GM23338 (cell line): Measurements from ENCODE around the gene PIM3. TPM values are rescaled to one million over a fixed set of nuclear protein-coding genes. Genes with fewer than 3 reads are reported as not detected.

Source experiments
- ATAC-seq: fragments of 200-7000 bp; cut with Tn5 transposase; 3 replicates; pipeline ENCODE4 v1.9.1; 2020
- DNase-seq: peaks from one replicate; pipeline ENCODE4 v3.0.0-alpha.2; 2015; ENCODE audit warnings: low spot score
- H2AFZ ChIP-seq: fragments of 200-600 bp; sonication (generic); 2 replicates; pipeline ENCODE4 v1.8.0; 2016; ENCODE audit warnings: antibody characterized with exemption, mild to moderate bottlenecking, moderate library complexity
- H3F3A ChIP-seq: fragments of 200-600 bp; sonication (generic); replicated peaks from 2 replicates; pipeline ENCODE4 v1.8.0; 2017; ENCODE audit warnings: antibody characterized with exemption, mixed run types, low read depth
- H3K27ac ChIP-seq: fragments of 200-600 bp; sonication (generic); 2 replicates; pipeline ENCODE4 v1.6.1; 2016; ENCODE audit warnings: low read depth
- H3K27me3 ChIP-seq: fragments of 200-600 bp; sonication (generic); 2 replicates; pipeline ENCODE4 v1.8.0; 2016; ENCODE audit warnings: mild to moderate bottlenecking, mixed run types, moderate library complexity; ENCODE audit not compliant: insufficient read depth
- H3K36me3 ChIP-seq: fragments of 200-600 bp; sonication (generic); 2 replicates; pipeline ENCODE4 v1.8.0; 2016; ENCODE audit warnings: mild to moderate bottlenecking; ENCODE audit not compliant: insufficient read depth
- H3K4me1 ChIP-seq: fragments of 200-600 bp; sonication (generic); 2 replicates; pipeline ENCODE4 v1.8.0; 2016; ENCODE audit warnings: mild to moderate bottlenecking, moderate library complexity; ENCODE audit not compliant: insufficient read depth
- H3K4me2 ChIP-seq: fragments of 200-600 bp; sonication (generic); 2 replicates; pipeline ENCODE4 v1.7.1; 2017; ENCODE audit warnings: mixed run types
- H3K4me3 ChIP-seq: fragments of 200-600 bp; sonication (generic); 2 replicates; pipeline ENCODE4 v1.6.1; 2016; ENCODE audit warnings: mixed run types
- H3K79me2 ChIP-seq: fragments of 200-600 bp; sonication (generic); replicated peaks from 2 replicates; pipeline ENCODE4 v1.8.0; 2017; ENCODE audit warnings: mild to moderate bottlenecking; ENCODE audit not compliant: insufficient read depth
- H3K9me2 ChIP-seq: fragments of 200-600 bp; sonication (generic); 2 replicates; pipeline ENCODE4 v1.8.0; 2017; ENCODE audit not compliant: insufficient read depth
- H4K20me1 ChIP-seq: fragments of 200-600 bp; sonication (generic); replicated peaks from 2 replicates; pipeline ENCODE4 v1.8.0; 2017; ENCODE audit warnings: mild to moderate bottlenecking; ENCODE audit not compliant: insufficient read depth
- H3K27ac Mint-ChIP-seq: 2 replicates; pipeline ENCODE4 v1.8.0; 2020; ENCODE audit warnings: inconsistent platforms, mild to moderate bottlenecking, moderate library complexity, mixed read lengths
- H3K27me3 Mint-ChIP-seq: 3 replicates; pipeline ENCODE4 v1.8.0; 2022; ENCODE audit warnings: low read depth, mild to moderate bottlenecking, moderate library complexity, mixed read lengths, inconsistent platforms; ENCODE audit not compliant: insufficient read depth, poor library complexity
- H3K36me3 Mint-ChIP-seq: 3 replicates; pipeline ENCODE4 v1.8.0; 2021; ENCODE audit warnings: low read depth, mild to moderate bottlenecking, inconsistent platforms, moderate library complexity, mixed read lengths
- H3K4me1 Mint-ChIP-seq: 3 replicates; pipeline ENCODE4 v1.8.0; 2020; ENCODE audit warnings: mild to moderate bottlenecking, inconsistent platforms, mixed read lengths
- H3K4me3 Mint-ChIP-seq: 3 replicates; pipeline ENCODE4 v1.8.0; 2021; ENCODE audit warnings: moderate library complexity, mild to moderate bottlenecking, inconsistent platforms, mixed read lengths
- H3K9me3 Mint-ChIP-seq: 3 replicates; pipeline ENCODE4 v1.8.0; 2020; ENCODE audit warnings: moderate library complexity, mild to moderate bottlenecking, inconsistent platforms, mixed read lengths
- EZH2 ChIP-seq: fragments of 200-600 bp; sonication (generic); IDR thresholded peaks from one replicate; pipeline ENCODE4 v1.8.0; 2017; ENCODE audit warnings: antibody characterized with exemption, mild to moderate bottlenecking, low read depth; ENCODE audit not compliant: unreplicated experiment
- JUNB ChIP-seq: IDR thresholded peaks from one replicate; pipeline ENCODE4 v1.6.1; 2016; ENCODE audit warnings: antibody characterized with exemption; ENCODE audit not compliant: unreplicated experiment
- NANOG ChIP-seq: IDR thresholded peaks from 2 replicates; pipeline ENCODE4 v1.6.1; 2016; ENCODE audit warnings: antibody characterized with exemption, borderline replicate concordance
- POLR2AphosphoS5 ChIP-seq: IDR thresholded peaks from 2 replicates; pipeline ENCODE4 v1.6.1; 2016; ENCODE audit warnings: antibody characterized with exemption, low read depth
- STAT1 ChIP-seq: IDR thresholded peaks from one replicate; pipeline ENCODE4 v1.6.1; 2016; ENCODE audit warnings: antibody characterized with exemption; ENCODE audit not compliant: unreplicated experiment
- ZNF114 ChIP-seq: fragments of 250-450 bp; sonication (Bioruptor Pico); IDR thresholded peaks from 2 replicates; pipeline ENCODE4 v1.5.0; 2020; ENCODE audit warnings: mild to moderate bottlenecking, moderate library complexity
- ZNF331 ChIP-seq: fragments of 250-450 bp; sonication (Bioruptor Pico); IDR thresholded peaks from 2 replicates; pipeline ENCODE4 v1.5.0; 2020; ENCODE audit warnings: low read depth, mild to moderate bottlenecking, moderate library complexity
- polyA plus RNA-seq: library from polyadenylated mRNA; unstranded; fragments of >200 nt; fragmentation: Nextera tagmentation; extraction: Ambion mirVana; gene quantifications from 2 replicates; pipeline ENCODE4 v1.2.1, GENCODE V29; 2016
- total RNA-seq: library from RNA; depleted of rRNA; stranded (reverse); fragments of >200 nt; shearing (Covaris generic); gene quantifications from 2 replicates; pipeline ENCODE4 v1.2.3, GENCODE V29; 2014
- TF ChIP-seq, protein P1 (sequence below), 2 experiments: fragments of 200-600 bp in 1 of 2; sonication (generic) in 1 of 2; conservative IDR thresholded peaks; 2 replicates each; pipeline versions ENCODE4 v1.5.1 to v1.6.1; 2016 to 2017; ENCODE audit warnings: antibody characterized with exemption in 2 of 2, low read depth in 2 of 2, mild to moderate bottlenecking in 2 of 2, moderate library complexity in 1 of 2
- TF ChIP-seq, protein P2 (sequence below): IDR thresholded peaks from one replicate; pipeline ENCODE4 v1.6.1; 2018; ENCODE audit warnings: antibody characterized with exemption; ENCODE audit not compliant: unreplicated experiment

PIM3 gene
- total and polyA plus RNA-seq, 2 experiments from 2014 or later, result 17.7 to 37.3 TPM

DNA sequence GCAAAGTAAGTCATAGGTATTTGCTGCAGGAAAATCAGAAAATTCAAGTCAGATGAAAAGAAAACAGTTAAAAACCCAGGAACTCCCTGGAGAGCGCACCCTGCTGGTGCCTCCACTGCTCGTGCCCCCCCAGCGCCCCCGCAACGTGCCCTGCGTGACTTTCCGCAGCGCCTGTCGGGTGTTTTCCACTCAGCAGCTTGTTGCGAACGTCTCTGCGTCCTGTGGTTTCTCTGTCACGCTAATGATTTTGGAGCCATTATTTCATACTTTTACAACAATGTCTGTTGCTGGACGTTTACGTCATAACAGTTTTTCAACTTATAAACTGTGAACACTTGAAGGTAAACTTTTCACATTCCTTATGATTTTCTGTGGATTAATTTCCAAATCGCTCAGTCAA, 37.1 kb upstream of the PIM3 start:
- Histone ChIP-seq H3K4me2 (no peak overlapping the region), H3F3A (no peaks in the 10 kb centered on the region; the same call in 1 of the 2 replicates), H3K9me2 (no peaks in the 10 kb centered on the region), H3K27ac (no peak overlapping the region; the same call in 1 of the 2 replicates), H3K4me3 (no peak overlapping the region), H3K79me2 (no peaks in the 10 kb centered on the region), H3K4me1 (no peaks in the 10 kb centered on the region; the same call in 1 of the 2 replicates), H3K27me3 (no peaks in the 10 kb centered on the region), H2AFZ (no peak overlapping the region), H4K20me1 (no peaks in the 10 kb centered on the region), H3K36me3 (no peaks in the 10 kb centered on the region)
- ATAC-seq, result no peak
- TF ChIP-seq, protein P1, sequence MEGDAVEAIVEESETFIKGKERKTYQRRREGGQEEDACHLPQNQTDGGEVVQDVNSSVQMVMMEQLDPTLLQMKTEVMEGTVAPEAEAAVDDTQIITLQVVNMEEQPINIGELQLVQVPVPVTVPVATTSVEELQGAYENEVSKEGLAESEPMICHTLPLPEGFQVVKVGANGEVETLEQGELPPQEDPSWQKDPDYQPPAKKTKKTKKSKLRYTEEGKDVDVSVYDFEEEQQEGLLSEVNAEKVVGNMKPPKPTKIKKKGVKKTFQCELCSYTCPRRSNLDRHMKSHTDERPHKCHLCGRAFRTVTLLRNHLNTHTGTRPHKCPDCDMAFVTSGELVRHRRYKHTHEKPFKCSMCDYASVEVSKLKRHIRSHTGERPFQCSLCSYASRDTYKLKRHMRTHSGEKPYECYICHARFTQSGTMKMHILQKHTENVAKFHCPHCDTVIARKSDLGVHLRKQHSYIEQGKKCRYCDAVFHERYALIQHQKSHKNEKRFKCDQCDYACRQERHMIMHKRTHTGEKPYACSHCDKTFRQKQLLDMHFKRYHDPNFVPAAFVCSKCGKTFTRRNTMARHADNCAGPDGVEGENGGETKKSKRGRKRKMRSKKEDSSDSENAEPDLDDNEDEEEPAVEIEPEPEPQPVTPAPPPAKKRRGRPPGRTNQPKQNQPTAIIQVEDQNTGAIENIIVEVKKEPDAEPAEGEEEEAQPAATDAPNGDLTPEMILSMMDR (conservative IDR thresholded peaks at IDR 0.05; ENCODE audit: low read depth in 2 of 2), result peak; percentile 31 to 41
- no peak for TF ChIP-seq STAT1
- Mint-ChIP-seq H3K9me3 (no peaks in the 10 kb centered on the region), H3K4me3 (no peak overlapping the region), H3K36me3 (peaks cover 4% of the 10 kb centered on the region; the same call in 2 of the 3 replicates), H3K27me3 (peaks cover 10% of the 10 kb centered on the region), H3K4me1 (peaks cover 19% of the 10 kb centered on the region), H3K27ac (no peak overlapping the region; the same call in 1 of the 2 replicates)
- no peak for DNase-seq

GRCh38 chr22:49924113-49924833, 36.3 kb upstream of the PIM3 start:
- Mint-ChIP-seq H3K4me3 (no peak overlapping the region), H3K4me1 (peaks cover 19% of the 10 kb centered on the region), H3K27me3 (peaks cover 10% of the 10 kb centered on the region), H3K36me3 (peaks cover 4% of the 10 kb centered on the region; the same call in 2 of the 3 replicates), H3K9me3 (no peaks in the 10 kb centered on the region), H3K27ac (no peak overlapping the region)
- Histone ChIP-seq H4K20me1 (no peaks in the 10 kb centered on the region), H3K79me2 (no peaks in the 10 kb centered on the region), H3K36me3 (no peaks in the 10 kb centered on the region), H3K4me1 (no peaks in the 10 kb centered on the region; the same call in 1 of the 2 replicates), H2AFZ (no peak overlapping the region), H3K27ac (no peak overlapping the region), H3K27me3 (no peaks in the 10 kb centered on the region), H3F3A (no peaks in the 10 kb centered on the region; the same call in 1 of the 2 replicates), H3K4me3 (no peak overlapping the region), H3K9me2 (no peaks in the 10 kb centered on the region), H3K4me2 (no peak overlapping the region)
- no peak for DNase-seq
- no peak for ATAC-seq
- TF ChIP-seq JUNB (no peak), POLR2AphosphoS5 (no peak), ZNF331 (CRISPR knock-in tag) (no peak), NANOG (no peak), EZH2 (no peak), STAT1 (no peak), ZNF114 (CRISPR knock-in tag) (no peak)
- TF ChIP-seq, protein P2, sequence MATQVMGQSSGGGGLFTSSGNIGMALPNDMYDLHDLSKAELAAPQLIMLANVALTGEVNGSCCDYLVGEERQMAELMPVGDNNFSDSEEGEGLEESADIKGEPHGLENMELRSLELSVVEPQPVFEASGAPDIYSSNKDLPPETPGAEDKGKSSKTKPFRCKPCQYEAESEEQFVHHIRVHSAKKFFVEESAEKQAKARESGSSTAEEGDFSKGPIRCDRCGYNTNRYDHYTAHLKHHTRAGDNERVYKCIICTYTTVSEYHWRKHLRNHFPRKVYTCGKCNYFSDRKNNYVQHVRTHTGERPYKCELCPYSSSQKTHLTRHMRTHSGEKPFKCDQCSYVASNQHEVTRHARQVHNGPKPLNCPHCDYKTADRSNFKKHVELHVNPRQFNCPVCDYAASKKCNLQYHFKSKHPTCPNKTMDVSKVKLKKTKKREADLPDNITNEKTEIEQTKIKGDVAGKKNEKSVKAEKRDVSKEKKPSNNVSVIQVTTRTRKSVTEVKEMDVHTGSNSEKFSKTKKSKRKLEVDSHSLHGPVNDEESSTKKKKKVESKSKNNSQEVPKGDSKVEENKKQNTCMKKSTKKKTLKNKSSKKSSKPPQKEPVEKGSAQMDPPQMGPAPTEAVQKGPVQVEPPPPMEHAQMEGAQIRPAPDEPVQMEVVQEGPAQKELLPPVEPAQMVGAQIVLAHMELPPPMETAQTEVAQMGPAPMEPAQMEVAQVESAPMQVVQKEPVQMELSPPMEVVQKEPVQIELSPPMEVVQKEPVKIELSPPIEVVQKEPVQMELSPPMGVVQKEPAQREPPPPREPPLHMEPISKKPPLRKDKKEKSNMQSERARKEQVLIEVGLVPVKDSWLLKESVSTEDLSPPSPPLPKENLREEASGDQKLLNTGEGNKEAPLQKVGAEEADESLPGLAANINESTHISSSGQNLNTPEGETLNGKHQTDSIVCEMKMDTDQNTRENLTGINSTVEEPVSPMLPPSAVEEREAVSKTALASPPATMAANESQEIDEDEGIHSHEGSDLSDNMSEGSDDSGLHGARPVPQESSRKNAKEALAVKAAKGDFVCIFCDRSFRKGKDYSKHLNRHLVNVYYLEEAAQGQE, result no peak
